NCI-H748 (cell line): ENCODE measurements around the gene SLC35A5.
"Not testable (repeated sequence)": the region's sequence is repeated elsewhere in the genome, so short reads cannot be mapped to it uniquely, and the experiment has no call there.

ENCODE experiments used
- DNase-seq: peaks from one replicate; lab custom pipeline; 2025; ENCODE audit not compliant: unreplicated experiment; lab: John Stamatoyannopoulos, UW

The SLC35A5 gene, protein sequence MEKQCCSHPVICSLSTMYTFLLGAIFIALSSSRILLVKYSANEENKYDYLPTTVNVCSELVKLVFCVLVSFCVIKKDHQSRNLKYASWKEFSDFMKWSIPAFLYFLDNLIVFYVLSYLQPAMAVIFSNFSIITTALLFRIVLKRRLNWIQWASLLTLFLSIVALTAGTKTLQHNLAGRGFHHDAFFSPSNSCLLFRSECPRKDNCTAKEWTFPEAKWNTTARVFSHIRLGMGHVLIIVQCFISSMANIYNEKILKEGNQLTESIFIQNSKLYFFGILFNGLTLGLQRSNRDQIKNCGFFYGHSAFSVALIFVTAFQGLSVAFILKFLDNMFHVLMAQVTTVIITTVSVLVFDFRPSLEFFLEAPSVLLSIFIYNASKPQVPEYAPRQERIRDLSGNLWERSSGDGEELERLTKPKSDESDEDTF

GRCh38 chr3:112561734-112562529 lies at the start of gene SLC35A5, which contains the start of gene ATG3:
Gene SLC35A5 (plus strand): TSS chr3:112562045. CDS start chr3:112563404, 1,359 bp downstream.
Gene ATG3 (minus strand): TSS chr3:112561962. CDS start chr3:112561528, 434 bp downstream.
- peak; percentile 95 for DNase-seq

DNA sequence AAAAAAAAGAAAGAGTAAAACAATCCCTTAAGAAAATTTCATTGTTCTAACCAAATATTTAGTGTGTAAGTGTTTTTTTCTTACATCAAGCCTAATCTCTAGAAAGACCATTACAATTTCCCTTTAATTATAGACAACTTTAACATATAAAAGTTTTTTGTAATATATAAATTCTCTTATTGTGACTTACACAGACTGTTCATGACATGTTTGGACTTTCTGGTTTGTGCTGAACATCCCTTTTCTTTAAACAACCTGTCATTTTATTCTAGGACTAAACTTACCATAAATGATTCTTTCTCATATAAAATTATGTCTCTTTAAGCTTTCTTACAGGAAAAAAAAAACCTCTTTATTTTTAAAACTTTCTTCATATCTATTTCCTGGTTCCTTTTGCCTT lies 49.5 kb upstream of the SLC35A5 start:
- no peak for DNase-seq

- DNase-seq, result no peak
Measured at GRCh38 chr3:112514527-112515128, 47.2 kb upstream of the SLC35A5 start.

DNA sequence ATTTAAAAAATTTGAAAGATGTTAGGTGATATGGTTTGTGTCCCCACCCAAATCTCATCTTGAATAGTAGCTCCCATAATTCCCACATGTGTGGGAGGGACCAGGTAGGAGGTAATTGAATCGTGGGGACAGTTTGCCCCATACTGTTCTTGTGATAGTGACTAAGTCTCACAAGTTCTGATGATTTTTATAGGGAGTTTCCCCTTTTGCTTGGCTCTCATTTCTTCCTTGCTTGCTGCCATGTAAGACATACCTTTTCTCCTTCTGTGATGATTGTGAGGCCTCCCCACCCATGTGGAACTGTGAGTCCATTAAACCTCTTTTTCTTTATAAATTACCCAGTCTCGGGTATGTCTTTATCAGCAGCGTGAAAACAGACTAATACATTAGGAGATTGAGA lies 42.9 kb upstream of the SLC35A5 start:
- DNase-seq, result not testable (repeated sequence)

- peak; percentile 48 for DNase-seq
Measured at GRCh38 chr3:112519424-112520001, 42.3 kb upstream of the SLC35A5 start.

GRCh38 chr3:112524127-112524526 lies 37.7 kb upstream of the SLC35A5 start:
- not testable (repeated sequence) for DNase-seq

DNA sequence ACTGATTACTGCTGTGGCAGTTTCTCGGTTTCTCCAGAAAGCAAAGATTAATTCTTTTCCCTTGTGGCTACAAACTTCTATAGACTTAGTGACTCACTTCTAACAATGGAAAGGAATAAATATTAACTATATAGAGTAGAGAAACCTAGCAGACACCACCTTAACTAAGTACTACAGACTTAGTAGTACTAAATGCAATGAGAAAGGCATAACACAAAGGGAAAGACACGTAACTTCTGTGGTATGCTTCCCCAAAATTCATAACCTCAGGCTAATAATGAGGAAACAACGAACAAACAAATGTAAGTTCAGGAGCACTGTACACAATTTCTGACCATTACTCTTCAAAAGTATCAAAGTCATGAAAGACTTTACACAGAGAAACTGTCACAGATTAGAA lies 31.3 kb upstream of the SLC35A5 start:
- no peak for DNase-seq

DNA sequence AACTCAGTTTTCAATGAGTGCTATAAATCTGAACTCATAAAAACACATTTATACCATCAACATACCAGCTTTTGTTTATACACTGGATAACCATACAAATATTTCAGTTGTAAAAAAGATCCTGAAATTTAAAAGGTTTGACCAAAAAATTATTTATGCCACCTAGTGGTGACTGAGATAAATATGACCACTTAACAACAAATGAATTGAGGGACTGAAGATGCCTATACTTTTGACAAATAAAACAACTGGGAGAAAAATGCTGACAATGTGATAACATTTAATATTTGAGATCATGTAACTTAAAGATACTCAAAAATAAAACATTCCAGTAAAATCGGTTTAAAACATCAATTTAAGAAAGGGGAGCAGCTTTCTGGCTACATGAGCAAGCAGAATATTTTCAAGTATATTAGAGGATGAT lies 30.5 kb upstream of the SLC35A5 start:
- peak; percentile 19 for DNase-seq

DNA sequence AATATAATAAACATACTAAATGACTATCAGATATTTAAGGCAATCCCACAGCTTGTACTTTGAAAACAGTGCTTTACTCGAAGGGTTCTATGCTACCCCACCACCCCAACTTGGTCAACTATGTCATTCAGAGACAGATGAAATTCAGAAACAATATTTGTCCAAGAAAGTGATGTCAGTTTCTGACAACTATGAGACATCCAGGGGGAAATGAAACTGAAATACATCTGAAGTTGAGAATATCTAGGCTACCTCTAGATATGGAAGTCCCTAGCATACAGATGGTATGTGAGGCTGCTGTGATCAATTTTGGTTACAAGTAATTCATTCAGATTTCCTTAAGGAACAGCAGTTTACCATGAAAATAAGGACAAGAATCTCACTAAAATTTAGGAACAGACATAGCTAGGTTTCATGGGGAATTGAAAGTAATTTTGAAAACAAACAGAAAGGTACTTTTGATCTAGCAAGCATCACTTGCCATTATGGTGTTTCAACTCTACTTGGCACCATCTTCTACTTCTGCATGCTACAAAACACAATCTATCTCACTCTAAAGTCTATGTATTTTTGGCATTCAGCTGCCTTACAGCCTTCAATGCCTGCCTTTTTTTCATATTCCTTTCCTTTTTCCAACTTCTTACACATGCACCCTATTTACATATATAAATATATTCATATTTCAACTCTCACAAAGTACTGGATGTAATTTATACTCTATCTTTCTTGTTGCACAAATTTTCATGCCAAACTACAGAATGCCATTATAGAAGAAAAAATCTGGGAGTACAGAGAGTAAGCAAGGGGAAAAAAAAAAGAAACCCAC lies 21.8 kb upstream of the SLC35A5 start:
- DNase-seq, result no peak

- DNase-seq, result no peak
Measured at GRCh38 chr3:112546216-112546759, 15.6 kb upstream of the SLC35A5 start.

GRCh38 chr3:112550859-112551258 lies 11.0 kb upstream of the SLC35A5 start:
- DNase-seq, result no peak

DNA sequence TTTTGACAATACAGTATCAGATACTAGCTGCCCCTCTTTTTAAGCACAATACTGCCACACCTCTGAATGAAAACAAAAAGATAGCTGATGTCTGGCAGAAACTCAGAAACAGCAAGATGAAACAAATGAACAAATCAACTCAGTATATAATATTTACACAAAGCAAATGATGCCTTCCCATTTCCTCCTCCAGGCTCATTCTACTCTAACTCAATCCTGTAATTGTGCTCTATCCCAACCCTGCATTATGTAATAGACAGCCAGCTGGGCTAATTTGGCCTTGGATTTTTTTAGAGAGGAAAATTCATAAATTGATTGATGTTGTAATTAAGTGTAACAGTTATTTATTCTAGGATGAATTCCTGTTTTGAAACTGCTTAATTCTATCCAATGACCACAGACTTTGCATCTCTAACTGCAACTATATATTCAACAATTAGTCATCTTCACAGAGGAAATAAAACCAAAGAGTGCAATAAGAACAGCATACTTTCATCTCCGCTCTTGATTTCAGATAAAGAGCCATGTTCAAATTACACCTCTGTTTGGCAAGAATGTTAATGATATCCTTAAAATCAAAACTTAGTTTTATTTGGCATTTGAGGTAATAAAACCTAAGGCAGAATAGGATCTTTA lies 6.2 kb upstream of the SLC35A5 start:
- DNase-seq, result peak; percentile 0

DNA sequence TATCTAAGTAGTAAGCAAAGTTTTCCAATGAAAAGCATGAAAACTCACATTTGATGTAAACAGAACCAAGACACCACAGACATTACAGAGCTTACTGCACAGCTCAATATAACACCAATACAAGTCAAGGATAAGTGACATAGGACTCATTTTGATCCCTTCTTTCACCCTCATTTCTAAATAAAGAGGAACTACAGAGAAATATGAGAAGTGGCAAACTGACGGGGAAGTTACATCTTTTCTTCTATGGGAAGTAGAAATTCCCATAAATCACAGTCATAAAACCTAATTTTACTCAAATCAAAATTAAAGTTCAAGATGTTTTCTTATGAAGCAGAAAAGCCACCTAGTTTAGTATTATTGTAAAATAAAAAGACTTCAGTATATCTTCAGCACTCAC lies 3.9 kb upstream of the SLC35A5 start:
- DNase-seq, result no peak

GRCh38 chr3:112560307-112560706 lies 1.5 kb upstream of the SLC35A5 start:
- no peak for DNase-seq

DNA sequence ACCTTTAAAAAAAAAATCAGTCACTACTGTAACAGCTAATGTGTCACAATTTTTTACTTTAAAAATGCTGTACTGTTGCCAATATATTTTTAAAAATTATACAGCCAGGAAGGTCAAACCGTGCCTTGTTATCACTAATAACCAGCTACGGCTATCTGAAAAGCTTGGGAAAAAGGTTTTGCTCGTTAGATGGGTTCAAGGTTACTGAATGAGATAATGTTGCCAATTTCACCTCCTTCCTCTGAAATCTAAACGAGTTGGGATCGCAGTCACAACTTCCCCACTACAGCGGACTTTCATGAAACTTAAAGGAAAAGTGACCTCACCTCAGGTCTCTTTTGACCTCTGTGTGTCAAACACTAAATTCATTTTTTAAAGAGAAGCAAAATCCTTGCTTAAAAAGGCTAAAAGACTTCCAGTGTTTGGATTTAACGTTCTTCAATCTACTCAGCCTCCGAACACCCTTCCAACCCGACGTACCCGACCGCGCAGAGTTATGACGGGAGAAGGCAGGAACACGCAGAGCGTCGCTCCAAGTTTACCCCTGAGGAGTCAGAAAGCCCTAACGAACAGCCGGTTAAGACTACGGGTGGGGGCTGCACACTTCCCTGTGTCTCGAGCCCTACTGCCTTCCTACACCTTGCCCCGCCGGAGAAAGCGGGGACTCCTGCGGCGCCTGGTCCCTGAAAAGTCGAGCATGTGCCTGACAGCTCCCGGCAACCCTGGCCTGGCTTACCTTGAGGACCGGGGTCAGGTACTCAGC lies 943 bp upstream of the SLC35A5 start:
- peak; percentile 72 for DNase-seq

GRCh38 chr3:112561484-112561733 lies 436 bp upstream of the SLC35A5 start:
- DNase-seq, result peak; percentile 59

DNA sequence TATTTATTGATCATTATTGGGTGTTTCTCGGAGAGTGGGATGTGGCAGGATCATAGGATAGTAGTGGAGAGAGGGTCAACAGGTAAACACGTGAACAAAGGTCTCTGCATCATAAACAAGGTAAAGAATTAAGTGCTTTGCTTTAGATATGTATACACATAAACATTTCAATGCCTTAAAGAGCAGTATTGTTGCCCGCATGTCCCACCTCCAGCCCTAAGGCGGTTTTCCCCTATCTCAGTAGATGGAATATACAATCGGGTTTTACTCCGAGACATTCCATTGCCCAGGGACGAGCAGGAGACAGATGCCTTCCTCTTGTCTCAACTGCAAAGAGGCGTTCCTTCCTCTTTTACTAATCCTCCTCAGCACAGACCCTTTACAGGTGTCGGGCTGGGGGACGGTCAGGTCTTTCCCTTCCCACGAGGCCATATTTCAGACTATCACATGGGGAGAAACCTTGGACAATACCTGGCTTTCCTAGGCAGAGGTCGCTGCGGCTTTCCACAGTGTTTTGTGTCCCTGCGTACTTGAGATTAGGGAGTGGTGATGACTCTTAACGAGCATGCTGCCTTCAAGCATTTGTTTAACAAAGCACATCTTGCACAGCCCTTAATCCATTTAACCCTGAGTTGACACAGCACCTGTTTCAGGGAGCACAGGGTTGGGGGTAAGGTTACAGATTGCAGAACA lies 2.5 kb downstream of the SLC35A5 start:
- peak; percentile 8 for DNase-seq

GRCh38 chr3:112564940-112565305 lies 3.1 kb downstream of the SLC35A5 start:
- DNase-seq, result no peak

GRCh38 chr3:112568642-112569041 lies 6.8 kb downstream of the SLC35A5 start:
- no peak for DNase-seq
